Measurements from ENCODE around the gene OXA1L. TPM values are rescaled to one million over a fixed set of nuclear protein-coding genes. Genes with fewer than 3 reads are reported as not detected.

Gene OXA1L
- total and polyA plus RNA-seq, 2 experiments from 2014 or later = 53.4 to 160 TPM

DNA sequence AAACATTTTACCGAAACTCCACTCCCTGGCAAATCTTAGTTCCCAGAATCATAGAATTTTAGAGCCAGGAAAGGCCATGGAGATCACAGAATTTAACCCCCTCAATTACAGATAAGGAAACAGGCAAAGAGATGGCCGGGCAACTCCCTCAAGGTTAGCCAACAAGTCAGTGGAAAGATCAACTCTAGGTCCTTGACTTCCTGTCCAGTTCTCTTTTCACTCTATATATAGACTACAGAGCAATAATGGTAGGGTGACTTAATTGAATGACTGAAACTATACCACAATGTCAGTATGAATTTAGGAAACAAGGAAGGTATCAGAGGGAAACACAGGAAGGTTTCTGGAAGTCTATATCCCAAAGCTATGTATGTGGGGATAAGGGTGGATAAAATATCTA is 11.6 kb downstream of the OXA1L start:
- Histone ChIP-seq H3K4me1 (ENCODE audit: low read depth) (peaks cover 8% of the 10 kb centered on the region), H3K9me3 (ENCODE audit: low read depth) (no peaks in the 10 kb centered on the region), H3K27me3 (no peaks in the 10 kb centered on the region), H3K27ac (no peak overlapping the region), H3K36me3 (no peaks in the 10 kb centered on the region), H3K4me3 (no peak overlapping the region)
- no peak for DNase-seq (ENCODE audit: low read depth in 1 of 2, low spot score in 1 of 2)
- TF ChIP-seq, protein P1, sequence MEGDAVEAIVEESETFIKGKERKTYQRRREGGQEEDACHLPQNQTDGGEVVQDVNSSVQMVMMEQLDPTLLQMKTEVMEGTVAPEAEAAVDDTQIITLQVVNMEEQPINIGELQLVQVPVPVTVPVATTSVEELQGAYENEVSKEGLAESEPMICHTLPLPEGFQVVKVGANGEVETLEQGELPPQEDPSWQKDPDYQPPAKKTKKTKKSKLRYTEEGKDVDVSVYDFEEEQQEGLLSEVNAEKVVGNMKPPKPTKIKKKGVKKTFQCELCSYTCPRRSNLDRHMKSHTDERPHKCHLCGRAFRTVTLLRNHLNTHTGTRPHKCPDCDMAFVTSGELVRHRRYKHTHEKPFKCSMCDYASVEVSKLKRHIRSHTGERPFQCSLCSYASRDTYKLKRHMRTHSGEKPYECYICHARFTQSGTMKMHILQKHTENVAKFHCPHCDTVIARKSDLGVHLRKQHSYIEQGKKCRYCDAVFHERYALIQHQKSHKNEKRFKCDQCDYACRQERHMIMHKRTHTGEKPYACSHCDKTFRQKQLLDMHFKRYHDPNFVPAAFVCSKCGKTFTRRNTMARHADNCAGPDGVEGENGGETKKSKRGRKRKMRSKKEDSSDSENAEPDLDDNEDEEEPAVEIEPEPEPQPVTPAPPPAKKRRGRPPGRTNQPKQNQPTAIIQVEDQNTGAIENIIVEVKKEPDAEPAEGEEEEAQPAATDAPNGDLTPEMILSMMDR (IDR thresholded peaks at IDR 0.05; ENCODE audit: low read depth, low read length) = no peak

- no peaks in the 10 kb centered on the region for H3K9me3 ChIP-seq (ENCODE audit: low read depth)
- no peak overlapping the region for H3K4me3 ChIP-seq
- H3K36me3 ChIP-seq = no peaks in the 10 kb centered on the region
- peak; percentile 30 to 48 for DNase-seq (ENCODE audit: low read depth in 1 of 2, low spot score in 1 of 2)
- peak overlapping the region; percentile 49 for H3K27ac ChIP-seq
- H3K4me1 ChIP-seq (ENCODE audit: low read depth) = peaks cover 8% of the 10 kb centered on the region
- no peaks in the 10 kb centered on the region for H3K27me3 ChIP-seq
- TF ChIP-seq, protein P1 (IDR thresholded peaks at IDR 0.05; ENCODE audit: low read depth, low read length) = no peak
These were observed 13.7 kb downstream of the OXA1L start for GRCh38 chr14:22780105-22780679.

DNA sequence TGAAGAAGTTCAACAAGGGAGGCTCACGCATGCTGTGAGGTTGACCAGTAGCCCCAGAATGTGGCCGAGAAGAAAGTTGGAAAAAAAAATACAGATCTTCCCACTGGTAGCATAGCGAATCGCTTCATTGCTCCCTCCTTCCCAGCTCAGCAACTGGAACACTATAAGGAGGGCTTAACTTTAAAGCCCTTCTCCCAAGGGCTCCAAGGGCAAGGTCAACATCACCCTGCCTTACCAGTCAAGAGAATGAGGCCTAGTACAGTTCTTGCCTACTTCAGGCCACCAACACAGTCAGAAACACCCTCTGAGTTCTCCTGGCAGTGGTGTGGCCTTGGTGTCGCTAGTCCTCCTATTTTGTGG is 14.4 kb downstream of the OXA1L start:
- Histone ChIP-seq H3K9me3 (ENCODE audit: low read depth) (no peaks in the 10 kb centered on the region), H3K27me3 (no peaks in the 10 kb centered on the region), H3K36me3 (no peaks in the 10 kb centered on the region), H3K27ac (no peak overlapping the region), H3K4me3 (no peak overlapping the region), H3K4me1 (ENCODE audit: low read depth) (peaks cover 8% of the 10 kb centered on the region)
- no peak for DNase-seq (ENCODE audit: low read depth in 1 of 2, low spot score in 1 of 2)
- TF ChIP-seq, protein P1 (IDR thresholded peaks at IDR 0.05; ENCODE audit: low read depth, low read length) = no peak

DNA sequence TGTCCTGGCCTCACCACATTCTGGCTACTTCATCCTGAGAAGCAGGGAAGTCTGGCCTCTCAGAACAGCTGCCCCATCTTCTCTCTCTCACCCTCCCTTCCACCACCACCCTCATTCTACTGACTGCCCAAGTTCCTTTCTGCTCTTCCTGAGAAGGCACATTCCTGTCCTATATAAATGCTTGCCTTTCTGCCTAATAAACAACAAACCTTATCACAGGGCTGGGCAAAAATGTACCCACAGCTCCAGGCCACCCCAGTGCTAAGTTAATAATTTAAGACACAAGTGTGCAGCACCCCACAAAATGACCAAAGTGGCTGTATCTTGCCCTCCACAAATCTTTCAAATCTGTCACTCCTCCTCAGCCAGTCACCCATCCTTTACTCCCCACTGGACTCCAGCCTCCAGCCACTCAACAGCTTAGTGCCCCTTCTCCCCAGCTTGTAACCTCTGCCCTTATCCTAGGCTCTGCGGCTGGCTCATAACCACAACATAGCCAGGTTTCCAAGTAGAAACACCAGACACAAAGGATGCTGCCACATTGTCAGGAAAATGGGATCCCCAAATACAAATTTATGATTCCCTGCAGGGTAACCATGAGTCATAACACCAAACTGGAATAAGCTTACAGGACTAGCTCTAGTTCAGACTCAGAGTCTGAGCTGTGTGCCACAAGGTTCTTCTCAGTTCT is 15.0 kb downstream of the OXA1L start:
- Histone ChIP-seq H3K4me3 (no peak overlapping the region), H3K27me3 (no peaks in the 10 kb centered on the region), H3K27ac (no peak overlapping the region), H3K4me1 (ENCODE audit: low read depth) (peaks cover 8% of the 10 kb centered on the region), H3K9me3 (ENCODE audit: low read depth) (no peaks in the 10 kb centered on the region), H3K36me3 (no peaks in the 10 kb centered on the region)
- DNase-seq (ENCODE audit: low read depth in 1 of 2, low spot score in 1 of 2) = no peak
- TF ChIP-seq, protein P1 (IDR thresholded peaks at IDR 0.05; ENCODE audit: low read depth, low read length) = no peak

GRCh38 chr14:22786685-22787084 is 20.2 kb downstream of the OXA1L start:
- no peaks in the 10 kb centered on the region for H3K4me1 ChIP-seq (ENCODE audit: low read depth)
- H3K36me3 ChIP-seq = no peaks in the 10 kb centered on the region
- no peak overlapping the region for H3K4me3 ChIP-seq
- DNase-seq (ENCODE audit: low read depth in 1 of 2, low spot score in 1 of 2) = no peak
- H3K27ac ChIP-seq = no peak overlapping the region
- no peaks in the 10 kb centered on the region for H3K27me3 ChIP-seq
- H3K9me3 ChIP-seq (ENCODE audit: low read depth) = no peaks in the 10 kb centered on the region
- TF ChIP-seq, protein P1 (IDR thresholded peaks at IDR 0.05; ENCODE audit: low read depth, low read length) = no peak

Data from cardiac muscle cell (in vitro differentiated cells and primary cell).